KMS-11 (cell line): Measurements from ENCODE around the gene SSRP1.

Experiments used
- H2AFZ ChIP-seq: fragments of 200-600 bp; sonication (generic); 2 replicates; pipeline ENCODE4 v1.6.1; 2016; ENCODE audit warnings: antibody characterized with exemption, mixed run types, low read depth
- H3K27ac ChIP-seq: fragments of 200-600 bp; sonication (generic); 2 replicates; pipeline ENCODE4 v1.6.1; 2016; ENCODE audit warnings: mild to moderate bottlenecking, mixed run types
- H3K27me3 ChIP-seq: fragments of 200-600 bp; sonication (generic); 2 replicates; pipeline ENCODE4 v1.6.1; 2017; ENCODE audit warnings: mild to moderate bottlenecking, low read depth, mixed run types, moderate library complexity; ENCODE audit not compliant: insufficient read depth
- H3K36me3 ChIP-seq: fragments of 200-600 bp; sonication (generic); 2 replicates; pipeline ENCODE4 v1.6.1; 2017; ENCODE audit warnings: mild to moderate bottlenecking, mixed run types; ENCODE audit not compliant: insufficient read depth
- H3K4me1 ChIP-seq: fragments of 200-600 bp; sonication (generic); 2 replicates; pipeline ENCODE4 v1.6.1; 2016; ENCODE audit warnings: mild to moderate bottlenecking, low read depth, mixed run types; ENCODE audit not compliant: poor library complexity, severe bottlenecking
- H3K4me2 ChIP-seq: fragments of 200-600 bp; sonication (generic); 2 replicates; pipeline ENCODE4 v1.7.0; 2016; ENCODE audit warnings: mild to moderate bottlenecking, mixed run types
- H3K4me3 ChIP-seq: fragments of 200-600 bp; sonication (generic); IDR thresholded peaks from 2 replicates; pipeline ENCODE4 v1.6.1; 2017; ENCODE audit warnings: low read depth, low read length, mixed read lengths; ENCODE audit not compliant: insufficient read depth
- H3K79me2 ChIP-seq: fragments of 200-600 bp; sonication (generic); 2 replicates; pipeline ENCODE4 v1.6.1; 2016; ENCODE audit warnings: low read depth, mixed run types; ENCODE audit not compliant: insufficient read depth
- H3K9ac ChIP-seq: fragments of 200-600 bp; sonication (generic); 2 replicates; pipeline ENCODE4 v1.6.1; 2016; ENCODE audit warnings: mild to moderate bottlenecking, mixed run types
- H4K20me1 ChIP-seq: fragments of 200-600 bp; sonication (generic); 2 replicates; pipeline ENCODE4 v1.6.1; 2016; ENCODE audit warnings: mild to moderate bottlenecking, mixed run types; ENCODE audit not compliant: insufficient read depth
- CTCF ChIP-seq: fragments of 200-600 bp; sonication (generic); conservative IDR thresholded peaks from 2 replicates; pipeline ENCODE4 v1.6.1; 2017; ENCODE audit warnings: low read depth, mild to moderate bottlenecking, antibody characterized with exemption, low read length, moderate library complexity, mixed read lengths

SSRP1 gene

DNA sequence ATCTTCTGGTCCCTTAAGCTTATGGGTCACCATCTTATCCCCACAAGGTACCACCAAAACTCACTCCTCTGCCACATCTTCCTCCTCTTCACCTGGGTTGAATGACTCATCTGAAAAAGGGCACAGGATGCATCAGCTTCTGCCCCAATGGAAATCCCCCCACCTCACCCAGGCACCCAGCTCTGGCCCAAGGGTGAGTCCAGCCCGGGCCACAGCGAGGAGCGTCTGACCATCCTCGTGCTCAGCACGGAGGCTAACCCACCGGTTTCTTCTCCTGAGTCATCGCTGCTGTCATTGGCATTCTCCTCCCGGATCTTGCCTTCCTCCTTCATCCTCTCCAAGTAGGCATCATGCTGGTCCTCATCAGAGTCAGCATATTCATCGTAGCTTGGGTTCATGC lies 5.7 kb downstream of the SSRP1 start:
- TF ChIP-seq CTCF, result no peak
- Histone ChIP-seq H3K79me2 (peaks cover 32% of the 10 kb centered on the region), H4K20me1 (no peaks in the 10 kb centered on the region), H2AFZ (no peak overlapping the region), H3K4me1 (peaks cover 43% of the 10 kb centered on the region), H3K9ac (no peak overlapping the region), H3K4me3 (no peak overlapping the region), H3K4me2 (no peak overlapping the region), H3K36me3 (peaks cover 8% of the 10 kb centered on the region; the same call in 1 of the 2 replicates), H3K27ac (no peak overlapping the region), H3K27me3 (no peaks in the 10 kb centered on the region)

- peaks cover 21% of the 10 kb centered on the region; the same call in 1 of the 2 replicates for H3K79me2 ChIP-seq
- no peak for TF ChIP-seq CTCF
- H2AFZ ChIP-seq, result no peak overlapping the region
- no peak overlapping the region for H3K4me3 ChIP-seq
- no peak overlapping the region for H3K27ac ChIP-seq
- H3K36me3 ChIP-seq, result peaks cover 8% of the 10 kb centered on the region; the same call in 1 of the 2 replicates
- no peak overlapping the region for H3K9ac ChIP-seq
- H3K27me3 ChIP-seq, result no peaks in the 10 kb centered on the region
- H4K20me1 ChIP-seq, result no peaks in the 10 kb centered on the region
- H3K4me2 ChIP-seq, result no peak overlapping the region
- H3K4me1 ChIP-seq, result peaks cover 42% of the 10 kb centered on the region
These were observed 8.0 kb downstream of the SSRP1 start for GRCh38 chr11:57327721-57328120.

GRCh38 chr11:57325735-57326048 lies 10.0 kb downstream of the SSRP1 start:
- Histone ChIP-seq H2AFZ (peak overlapping the region; percentile 45), H3K36me3 (peaks cover 3% of the 10 kb centered on the region; the same call in 1 of the 2 replicates)
- TF ChIP-seq CTCF, result no peak

DNA sequence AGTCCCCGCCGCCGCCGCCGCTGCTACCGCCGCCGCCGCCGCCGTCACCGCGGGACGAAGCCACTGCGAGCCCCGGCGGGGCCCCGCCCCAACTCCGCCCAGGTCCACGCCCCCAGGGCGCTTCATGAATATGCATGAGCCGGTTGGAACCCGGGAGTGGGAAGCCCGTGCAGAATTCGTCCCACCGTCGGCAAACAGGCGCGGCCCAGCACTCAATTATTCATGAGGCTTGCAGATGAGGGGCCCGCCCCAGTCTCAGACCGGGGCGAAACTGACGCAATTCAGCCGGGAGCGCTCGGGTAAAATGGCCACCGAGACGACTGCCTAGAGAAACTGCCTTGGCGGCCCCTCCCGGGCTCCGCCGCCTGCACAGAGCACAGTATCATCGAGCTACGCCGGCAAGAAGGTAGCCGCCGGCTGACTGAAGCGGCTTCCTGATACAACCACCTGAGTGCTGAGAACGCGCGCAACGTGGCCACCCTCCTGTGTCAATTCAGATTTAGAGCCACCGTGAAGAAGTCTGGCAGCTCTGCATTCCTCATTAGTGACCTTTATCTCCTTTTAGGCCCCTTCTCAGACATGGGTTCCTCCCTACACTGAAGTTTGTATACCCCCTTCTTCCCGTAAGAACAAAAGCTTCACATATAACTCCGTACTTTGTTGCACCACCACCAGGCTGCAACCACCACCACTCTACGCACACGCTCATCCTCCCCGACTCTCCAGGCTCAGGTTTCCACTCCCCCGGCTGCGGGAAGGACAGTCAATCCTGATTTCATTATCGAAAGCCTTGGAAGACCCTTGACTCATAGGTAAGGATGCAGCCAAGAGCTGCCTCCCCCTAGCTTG lies 10.6 kb downstream of the SSRP1 start, which contains the start of gene TNKS1BP1:
Gene TNKS1BP1, minus strand, starts transcription at position 67 of the 849 bp plus-strand sequence. CDS start 3,067 bp downstream, outside the sequence.
- peak within 1 kb of the TSS; percentile 45 for H2AFZ ChIP-seq
- no peaks in the 10 kb centered on the region for H3K27me3 ChIP-seq
- peaks cover 12% of the 10 kb centered on the region; the same call in 1 of the 2 replicates for H3K79me2 ChIP-seq
- peak within 1 kb of the TSS; percentile 86 for H3K27ac ChIP-seq
- H3K36me3 ChIP-seq, result peaks cover 3% of the 10 kb centered on the region; the same call in 1 of the 2 replicates
- H3K4me1 ChIP-seq, result peaks cover 49% of the 10 kb centered on the region
- H3K4me2 ChIP-seq, result peak within 1 kb of the TSS; percentile 91
- H3K9ac ChIP-seq, result peak within 1 kb of the TSS; percentile 65
- H4K20me1 ChIP-seq, result no peaks in the 10 kb centered on the region
- no peak for TF ChIP-seq CTCF
- no peak within 1 kb of the TSS for H3K4me3 ChIP-seq

More at GRCh38 chr11:57325735-57326048, 10.0 kb downstream of the SSRP1 start:
- peak overlapping the region; percentile 91 for H3K4me2 ChIP-seq
- H3K9ac ChIP-seq, result peak overlapping the region; percentile 65; the same call in 1 of the 2 replicates
- H3K27ac ChIP-seq, result peak overlapping the region; percentile 86
- no peaks in the 10 kb centered on the region for H3K27me3 ChIP-seq
- H3K4me1 ChIP-seq, result peaks cover 49% of the 10 kb centered on the region
- no peaks in the 10 kb centered on the region for H4K20me1 ChIP-seq
- no peak overlapping the region for H3K4me3 ChIP-seq
- H3K79me2 ChIP-seq, result peaks cover 12% of the 10 kb centered on the region; the same call in 1 of the 2 replicates
